DOHH2 (cell line): ENCODE results near the gene NATD1.

ENCODE experiments used
- H3F3A ChIP-seq: fragments of 200-600 bp; sonication (generic), shearing (Covaris generic); 2 replicates; pipeline ENCODE4 v1.6.0; 2016; ENCODE audit warnings: antibody characterized with exemption, mild to moderate bottlenecking; ENCODE audit not compliant: control insufficient read depth, insufficient read depth
- H3K27ac ChIP-seq: fragments of 200-600 bp; sonication (generic); 2 replicates; pipeline ENCODE4 v1.5.1; 2014; ENCODE audit warnings: low read depth, mild to moderate bottlenecking, low read length, moderate library complexity
- H3K27me3 ChIP-seq: fragments of 200-600 bp; sonication (generic); 2 replicates; pipeline ENCODE4 v1.6.1; 2014; ENCODE audit warnings: mild to moderate bottlenecking, low read length, mixed read lengths; ENCODE audit not compliant: control insufficient read depth
- H3K36me3 ChIP-seq: fragments of 200-600 bp; sonication (generic); 2 replicates; pipeline ENCODE4 v1.6.1; 2014; ENCODE audit warnings: mild to moderate bottlenecking, low read length, moderate library complexity, mixed read lengths; ENCODE audit not compliant: control insufficient read depth
- H3K4me1 ChIP-seq: fragments of 200-600 bp; sonication (generic); 2 replicates; pipeline ENCODE4 v1.6.1; 2014; ENCODE audit warnings: mild to moderate bottlenecking, low read length, mixed read lengths; ENCODE audit not compliant: control insufficient read depth
- H3K4me2 ChIP-seq: fragments of 200-600 bp; sonication (generic); 2 replicates; pipeline ENCODE4 v1.6.0; 2014; ENCODE audit warnings: mild to moderate bottlenecking, low read length, moderate library complexity
- H3K4me3 ChIP-seq: fragments of 200-600 bp; sonication (generic); 2 replicates; pipeline ENCODE4 v1.5.1; 2014; ENCODE audit warnings: mild to moderate bottlenecking, low read length, mixed read lengths
- H3K79me2 ChIP-seq: fragments of 200-600 bp; sonication (generic); 2 replicates; pipeline ENCODE4 v1.6.1; 2014; ENCODE audit warnings: mild to moderate bottlenecking, low read length, mixed read lengths; ENCODE audit not compliant: control insufficient read depth
- H3K9me2 ChIP-seq: fragments of 200-600 bp; sonication (generic); replicated peaks from 2 replicates; pipeline ENCODE4 v1.6.1; 2014; ENCODE audit warnings: mild to moderate bottlenecking, low read length, mixed read lengths; ENCODE audit not compliant: control insufficient read depth
- H3K9me3 ChIP-seq: fragments of 200-600 bp; sonication (generic); 2 replicates; pipeline ENCODE4 v1.6.1; 2014; ENCODE audit warnings: antibody characterized with exemption, low read length, mixed read lengths; ENCODE audit not compliant: control insufficient read depth, insufficient read depth
- H4K20me1 ChIP-seq: fragments of 200-600 bp; sonication (generic); 2 replicates; pipeline ENCODE4 v1.6.0; 2014; ENCODE audit warnings: low read depth, mild to moderate bottlenecking, antibody characterized with exemption, low read length, moderate library complexity; ENCODE audit not compliant: control insufficient read depth, insufficient read depth
- CTCF ChIP-seq: fragments of 200-600 bp; sonication (generic); IDR thresholded peaks from one replicate; pipeline ENCODE4 v1.5.1; 2014; ENCODE audit warnings: antibody characterized with exemption, mild to moderate bottlenecking, low read depth, low read length; ENCODE audit not compliant: poor library complexity, severe bottlenecking
- EZH2phosphoT487 ChIP-seq: fragments of 200-600 bp; sonication (generic); IDR thresholded peaks from 2 replicates; pipeline ENCODE4 v1.6.1; 2017; ENCODE audit warnings: borderline replicate concordance, mild to moderate bottlenecking, antibody characterized with exemption, low read length, moderate library complexity, mixed read lengths

NATD1 gene

GRCh38 chr17:21285164-21286065 is 32.2 kb upstream of the NATD1 start:
- peaks cover 48% of the 10 kb centered on the region for H3K4me1 ChIP-seq
- H3K4me3 ChIP-seq: peak overlapping the region; percentile 92
- H3K27ac ChIP-seq: peak overlapping the region; percentile 90

DNA sequence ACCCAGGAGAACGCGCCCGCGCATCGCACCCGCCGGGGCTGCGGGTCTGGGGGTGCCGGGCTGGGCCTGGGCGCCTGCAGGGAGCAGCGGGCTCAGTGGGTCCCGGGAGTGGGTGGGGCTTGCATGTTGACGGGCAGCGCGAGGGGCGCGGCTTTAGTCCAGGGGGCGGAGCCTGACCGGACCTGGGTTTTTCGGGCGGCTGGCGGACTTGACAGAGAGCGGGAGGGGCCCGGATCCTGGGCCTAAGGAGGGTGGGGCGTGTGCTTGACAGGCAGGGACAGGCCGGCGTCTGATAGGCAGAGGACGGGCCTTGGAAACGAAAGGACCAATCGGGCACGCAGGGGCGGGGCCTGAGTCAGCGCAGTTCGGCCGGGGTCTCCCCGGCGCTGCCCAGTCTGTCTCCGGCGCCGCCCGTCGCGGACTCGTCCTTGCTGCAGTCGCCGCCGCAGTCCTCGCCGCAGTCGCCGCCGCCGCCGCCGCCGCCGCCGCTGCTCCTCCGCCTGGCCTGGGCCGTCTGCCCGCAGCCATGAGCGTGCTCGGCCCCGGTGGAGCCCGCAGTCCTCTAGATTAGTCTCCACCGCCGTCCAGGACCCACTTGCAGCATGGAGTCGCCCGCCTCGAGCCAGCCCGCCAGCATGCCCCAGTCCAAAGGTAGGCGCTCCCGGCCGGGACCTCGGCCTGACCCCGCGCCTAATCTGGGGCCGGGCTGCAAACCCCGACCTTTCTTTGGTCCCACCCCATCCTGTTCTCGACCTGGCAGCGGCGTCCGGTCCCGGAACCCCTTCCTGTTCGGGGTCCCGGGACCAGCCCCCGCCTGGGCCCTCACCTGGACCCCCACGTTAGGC is 31.3 kb upstream of the NATD1 start, which contains the start of gene MAP2K3:
TSS of gene MAP2K3 (plus strand) at position 393 of the 845 bp plus-strand sequence. CDS start at position 603, 210 bp downstream.
- Histone ChIP-seq H3K27ac (peak within 1 kb of the TSS; percentile 90), H3K4me2 (peak within 1 kb of the TSS; percentile 100), H3K9me3 (no peaks in the 10 kb centered on the region), H3K9me2 (no peaks in the 10 kb centered on the region), H4K20me1 (no peaks in the 10 kb centered on the region), H3K4me3 (peak within 1 kb of the TSS; percentile 92), H3K36me3 (0 out of 2 replicates have a peak, but pooled peaks cover 4% of the 10 kb centered on the region), H3K79me2 (peaks cover 45% of the 10 kb centered on the region), H3F3A (peaks cover 20% of the 10 kb centered on the region), H3K27me3 (no peaks in the 10 kb centered on the region; the same call in 1 of the 2 replicates), H3K4me1 (peaks cover 50% of the 10 kb centered on the region)
- no peak for TF ChIP-seq CTCF
- TF ChIP-seq EZH2phosphoT487: no peak

More at GRCh38 chr17:21285164-21286065, 32.2 kb upstream of the NATD1 start:
- Histone ChIP-seq H3K9me2 (no peaks in the 10 kb centered on the region), H3K36me3 (0 out of 2 replicates have a peak, but pooled peaks cover 4% of the 10 kb centered on the region), H3K27me3 (no peaks in the 10 kb centered on the region; the same call in 1 of the 2 replicates), H4K20me1 (no peaks in the 10 kb centered on the region), H3K79me2 (peaks cover 54% of the 10 kb centered on the region), H3K4me2 (peak overlapping the region; percentile 100), H3F3A (peaks cover 20% of the 10 kb centered on the region), H3K9me3 (no peaks in the 10 kb centered on the region)
- TF ChIP-seq EZH2phosphoT487: no peak
- no peak for TF ChIP-seq CTCF

- peak overlapping the region; percentile 100 for H3K4me2 ChIP-seq
- no peaks in the 10 kb centered on the region for H3K9me3 ChIP-seq
- TF ChIP-seq EZH2phosphoT487 (no peak), CTCF (no peak)
- H3F3A ChIP-seq: peaks cover 17% of the 10 kb centered on the region
- no peaks in the 10 kb centered on the region for H3K9me2 ChIP-seq
- H3K27ac ChIP-seq: no peak overlapping the region
- H3K4me3 ChIP-seq: peak overlapping the region; percentile 92
- peaks cover 36% of the 10 kb centered on the region for H3K79me2 ChIP-seq
- no peaks in the 10 kb centered on the region; the same call in 1 of the 2 replicates for H3K27me3 ChIP-seq
- H4K20me1 ChIP-seq: no peaks in the 10 kb centered on the region
- H3K4me1 ChIP-seq: peaks cover 42% of the 10 kb centered on the region
- 0 out of 2 replicates have a peak, but pooled peaks cover 4% of the 10 kb centered on the region for H3K36me3 ChIP-seq
These were observed 30.5 kb upstream of the NATD1 start for GRCh38 chr17:21283482-21284318.
